T-helper 17 cell (primary cell): ENCODE data around the gene ANKRD12. TPM values are rescaled to one million over a fixed set of nuclear protein-coding genes. Genes with fewer than 3 reads are reported as not detected.

Experiments
- ATAC-seq: fragments of 150-1000 bp; cut with Tn5 transposase; 2 replicates; pipeline ENCODE4 v1.10.0; 2021; ENCODE audit warnings: mild to moderate bottlenecking, moderate library complexity
- DNase-seq, 3 donors: peaks; one replicate each; pipeline versions ENCODE4 v3.0.0 to v3.0.0-alpha.2; 2020 to 2021
- H3K9me3 ChIP-seq: one replicate; pipeline ENCODE4 v1.7.0; 2013; ENCODE audit warnings: low read length, mild to moderate bottlenecking; ENCODE audit not compliant: control insufficient read depth, poor library complexity, severe bottlenecking
- H3K27ac Mint-ChIP-seq: one replicate; pipeline ENCODE4 v1.8.0; 2022; ENCODE audit warnings: mild to moderate bottlenecking, moderate library complexity, mixed read lengths
- H3K27me3 Mint-ChIP-seq: one replicate; pipeline ENCODE4 v1.8.0; 2022; ENCODE audit warnings: mixed read lengths
- H3K36me3 Mint-ChIP-seq: one replicate; pipeline ENCODE4 v1.8.0; 2022; ENCODE audit warnings: low read depth, mixed read lengths
- H3K4me1 Mint-ChIP-seq: one replicate; pipeline ENCODE4 v1.8.0; 2022; ENCODE audit warnings: mild to moderate bottlenecking, mixed read lengths
- H3K4me3 Mint-ChIP-seq: one replicate; pipeline ENCODE4 v1.8.0; 2022; ENCODE audit warnings: mild to moderate bottlenecking, moderate library complexity, mixed read lengths
- total RNA-seq, 4 donors: library from RNA in 2 of 4; stranded (reverse) in 2 of 4; gene quantifications; one replicate each; pipeline ENCODE4 v1.2.3 and lab custom pipeline; 2022 to 2026

Gene ANKRD12
- total RNA-seq, 2 donors from 2014 or later: 191 to 257 TPM

- no peak overlapping the region for H3K4me3 Mint-ChIP-seq
- no peak for DNase-seq
- no peaks in the 10 kb centered on the region for H3K4me1 Mint-ChIP-seq
- no peak overlapping the region for H3K27ac Mint-ChIP-seq
- ATAC-seq: no peak
- no peaks in the 10 kb centered on the region for H3K27me3 Mint-ChIP-seq
- H3K9me3 ChIP-seq: no peaks in the 10 kb centered on the region
- H3K36me3 Mint-ChIP-seq: peaks cover 2% of the 10 kb centered on the region
These were observed 187.3 kb downstream of the ANKRD12 start for GRCh38 chr18:9323750-9324445.

- H3K27me3 Mint-ChIP-seq: peaks cover 5% of the 10 kb centered on the region
- peaks cover 2% of the 10 kb centered on the region for H3K36me3 Mint-ChIP-seq
- H3K9me3 ChIP-seq: no peaks in the 10 kb centered on the region
- no peak for DNase-seq
- no peak overlapping the region for H3K27ac Mint-ChIP-seq
- no peak overlapping the region for H3K4me3 Mint-ChIP-seq
- ATAC-seq: no peak
- H3K4me1 Mint-ChIP-seq: peaks cover 2% of the 10 kb centered on the region
These were observed 189.1 kb downstream of the ANKRD12 start for GRCh38 chr18:9325716-9326115.

- no peak overlapping the region for H3K27ac Mint-ChIP-seq
- DNase-seq (no peak), ATAC-seq (no peak)
These were observed 192.2 kb downstream of the ANKRD12 start for GRCh38 chr18:9328776-9329175.

GRCh38 chr18:9329471-9329870, 192.9 kb downstream of the ANKRD12 start:
- Mint-ChIP-seq H3K27ac (no peak overlapping the region), H3K36me3 (peaks cover 2% of the 10 kb centered on the region), H3K27me3 (peaks cover 9% of the 10 kb centered on the region), H3K4me1 (peaks cover 7% of the 10 kb centered on the region), H3K4me3 (no peak overlapping the region)
- DNase-seq (no peak), ATAC-seq (no peak)
- H3K9me3 ChIP-seq: no peaks in the 10 kb centered on the region

More at GRCh38 chr18:9328776-9329175, 192.2 kb downstream of the ANKRD12 start:
- Mint-ChIP-seq H3K36me3 (peaks cover 2% of the 10 kb centered on the region), H3K4me1 (peaks cover 2% of the 10 kb centered on the region), H3K27me3 (peaks cover 9% of the 10 kb centered on the region), H3K4me3 (no peak overlapping the region)
- no peaks in the 10 kb centered on the region for H3K9me3 ChIP-seq

- Mint-ChIP-seq H3K4me1 (peaks cover 7% of the 10 kb centered on the region), H3K36me3 (peaks cover 2% of the 10 kb centered on the region), H3K27ac (no peak overlapping the region), H3K4me3 (no peak overlapping the region), H3K27me3 (peaks cover 9% of the 10 kb centered on the region)
- no peaks in the 10 kb centered on the region for H3K9me3 ChIP-seq
- DNase-seq (no peak), ATAC-seq (no peak)
These were observed 193.8 kb downstream of the ANKRD12 start for GRCh38 chr18:9330419-9330818.

- no peak for DNase-seq
- no peak overlapping the region for H3K27ac Mint-ChIP-seq
- no peaks in the 10 kb centered on the region for H3K36me3 Mint-ChIP-seq
- H3K4me1 Mint-ChIP-seq: peaks cover 7% of the 10 kb centered on the region
- H3K27me3 Mint-ChIP-seq: peaks cover 9% of the 10 kb centered on the region
- peak overlapping the region; percentile 92 for H3K4me3 Mint-ChIP-seq
- H3K9me3 ChIP-seq: no peaks in the 10 kb centered on the region
- peak; percentile 37 for ATAC-seq
These were observed 197.1 kb downstream of the ANKRD12 start for GRCh38 chr18:9333441-9334328.

- Mint-ChIP-seq H3K36me3 (no peaks in the 10 kb centered on the region), H3K27me3 (peaks cover 9% of the 10 kb centered on the region), H3K27ac (no peak within 1 kb of the TSS), H3K4me1 (peaks cover 7% of the 10 kb centered on the region), H3K4me3 (peak within 1 kb of the TSS; percentile 92)
- DNase-seq (peak; percentile 84 to 94 (median 93)), ATAC-seq (peak; percentile 93)
- H3K9me3 ChIP-seq: no peaks in the 10 kb centered on the region
These were observed 197.9 kb downstream of the ANKRD12 start, which contains the start of gene TWSG1 for GRCh38 chr18:9334329-9334972. Gene TWSG1, plus strand, starts transcription at chr18:9334773. Its CDS starts 2,457 bp downstream, at chr18:9337230.

- no peaks in the 10 kb centered on the region for H3K9me3 ChIP-seq
- ATAC-seq (peak; percentile 24), DNase-seq (peak in 2 of 3 donors; percentile 11 to 20)
- H3K4me3 Mint-ChIP-seq: peak overlapping the region; percentile 92
- H3K27me3 Mint-ChIP-seq: peaks cover 9% of the 10 kb centered on the region
- H3K27ac Mint-ChIP-seq: no peak overlapping the region
- peaks cover 7% of the 10 kb centered on the region for H3K4me1 Mint-ChIP-seq
- no peaks in the 10 kb centered on the region for H3K36me3 Mint-ChIP-seq
These were observed 198.6 kb downstream of the ANKRD12 start for GRCh38 chr18:9334973-9335696.

Other genes with a start within 250 kb of the ANKRD12 start
- 100 to 1,000 TPM; 222 to 231 TPM for gene NDUFV2, start 34.1 kb upstream of the ANKRD12 start, total RNA-seq
- 1 to 10 TPM; 1.7 to 6.1 TPM for gene TWSG1, start 198.0 kb downstream of the ANKRD12 start, total RNA-seq